Measurements from ENCODE around the gene IQCC.

The IQCC gene

DNA sequence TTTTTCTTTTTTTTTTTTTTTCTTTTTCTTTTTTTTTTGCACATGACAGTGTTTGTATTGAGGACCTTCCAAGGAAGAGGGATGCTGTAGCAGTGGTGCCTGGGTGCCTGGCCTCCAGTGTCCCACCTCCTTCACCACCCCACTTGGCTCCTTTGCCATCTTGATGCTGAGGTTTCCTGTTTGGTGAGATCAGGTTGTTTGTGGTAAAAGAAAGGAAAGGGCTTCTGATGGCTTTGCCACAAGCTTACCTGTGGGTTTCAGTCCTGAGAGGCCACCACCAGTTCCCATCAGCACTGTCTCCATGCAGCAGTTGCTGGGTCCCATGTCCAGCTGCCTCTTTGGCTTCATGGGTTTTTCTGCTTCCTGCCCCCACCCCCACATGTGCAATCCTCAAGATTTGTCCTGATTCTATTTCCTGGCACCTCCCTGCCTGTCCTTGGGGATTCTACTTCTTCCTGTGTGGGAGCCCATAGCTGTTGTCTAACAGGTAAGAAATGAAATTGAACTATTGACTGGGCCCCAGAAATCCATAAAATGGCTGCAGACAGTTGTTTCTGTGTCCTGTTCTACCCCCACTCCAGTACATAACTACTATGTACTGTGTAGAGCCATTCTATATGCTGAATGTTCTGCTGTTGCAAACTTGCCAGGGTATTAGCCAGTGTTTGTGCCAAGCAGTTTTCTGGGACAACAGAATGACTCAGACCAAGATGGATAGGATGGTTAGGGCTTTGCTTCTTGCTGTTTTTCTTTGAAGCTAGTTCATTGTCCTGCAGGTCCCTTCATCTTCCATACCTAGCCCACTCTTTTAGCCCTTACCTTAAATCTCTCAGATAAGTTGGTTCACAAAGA, 9.3 kb upstream of the IQCC start:
- DNase-seq, result no peak

DNA sequence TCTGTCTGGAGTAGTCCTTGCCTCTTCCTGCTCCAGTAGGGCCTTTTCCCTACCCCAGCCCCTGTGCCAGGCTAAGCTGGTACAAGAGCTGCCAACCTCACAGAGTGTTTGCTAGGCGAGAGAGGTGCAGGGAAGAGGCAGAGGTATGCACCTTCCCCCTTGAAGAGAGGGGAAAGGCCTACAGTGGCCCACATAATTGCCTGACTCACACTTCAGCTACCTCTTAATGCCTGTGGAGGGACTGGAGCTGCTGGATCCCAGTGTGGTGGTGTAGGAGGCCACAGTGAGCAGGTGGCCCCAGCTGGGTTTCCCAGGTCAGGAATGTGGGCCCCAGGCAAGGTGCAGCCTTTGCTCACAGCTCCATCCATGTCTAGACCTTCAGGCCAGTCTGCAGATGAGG, 8.4 kb upstream of the IQCC start:
- no peak for DNase-seq

DNA sequence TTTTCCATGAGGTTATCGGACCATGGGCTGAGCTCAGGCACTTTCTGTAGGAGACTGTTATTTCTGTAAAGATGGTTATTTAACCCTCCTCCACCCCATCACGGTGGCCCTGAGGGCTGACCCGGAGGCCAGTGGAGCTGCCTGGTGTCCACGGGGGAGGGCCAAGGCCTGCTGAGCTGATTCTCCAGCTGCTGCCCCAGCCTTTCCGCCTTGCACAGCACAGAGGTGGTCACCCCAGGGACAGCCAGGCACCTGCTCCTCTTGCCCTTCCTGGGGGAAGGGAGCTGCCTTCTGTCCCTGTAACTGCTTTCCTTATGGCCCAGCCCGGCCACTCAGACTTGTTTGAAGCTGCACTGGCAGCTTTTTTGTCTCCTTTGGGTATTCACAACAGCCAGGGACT, 7.6 kb upstream of the IQCC start:
- no peak for DNase-seq

DNA sequence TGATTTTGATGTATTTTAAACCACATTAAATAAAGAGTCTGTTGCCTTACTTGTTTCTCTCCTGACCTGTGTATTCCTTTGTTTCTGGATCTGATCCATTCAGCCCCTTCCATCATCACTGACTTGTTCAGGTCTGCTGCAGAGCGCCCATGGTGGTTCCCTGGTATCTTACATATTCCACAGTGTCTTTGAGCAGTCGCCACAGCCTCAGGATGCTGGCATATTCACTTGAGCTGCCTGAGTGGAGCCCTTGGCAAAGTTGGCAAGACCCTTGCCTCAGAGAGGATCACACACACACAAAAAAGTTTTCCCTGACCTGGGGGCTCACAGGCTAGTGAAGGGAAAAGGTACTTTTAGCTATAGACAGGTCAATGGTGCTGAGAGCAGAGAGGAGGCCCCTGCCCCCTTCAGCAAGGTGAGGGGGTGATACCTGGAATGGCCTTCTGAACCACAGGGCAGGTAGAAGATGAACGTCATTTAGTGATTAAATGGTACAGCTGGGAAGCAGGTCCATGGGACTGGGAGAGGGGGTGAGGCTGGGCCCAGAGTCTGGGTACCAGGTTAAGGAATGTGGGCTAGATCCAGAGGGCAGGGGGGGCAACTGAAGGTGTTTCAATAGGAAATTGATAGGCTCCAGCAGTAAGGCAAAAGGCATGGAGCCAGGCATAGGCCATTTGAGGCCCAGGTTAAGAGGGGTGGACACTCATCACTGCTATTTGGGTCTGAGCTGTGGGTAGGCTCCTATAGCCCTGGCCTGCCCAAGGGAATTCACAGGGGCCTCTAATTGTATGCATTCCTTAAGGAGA, 7.0 kb upstream of the IQCC start:
- no peak for DNase-seq

DNA sequence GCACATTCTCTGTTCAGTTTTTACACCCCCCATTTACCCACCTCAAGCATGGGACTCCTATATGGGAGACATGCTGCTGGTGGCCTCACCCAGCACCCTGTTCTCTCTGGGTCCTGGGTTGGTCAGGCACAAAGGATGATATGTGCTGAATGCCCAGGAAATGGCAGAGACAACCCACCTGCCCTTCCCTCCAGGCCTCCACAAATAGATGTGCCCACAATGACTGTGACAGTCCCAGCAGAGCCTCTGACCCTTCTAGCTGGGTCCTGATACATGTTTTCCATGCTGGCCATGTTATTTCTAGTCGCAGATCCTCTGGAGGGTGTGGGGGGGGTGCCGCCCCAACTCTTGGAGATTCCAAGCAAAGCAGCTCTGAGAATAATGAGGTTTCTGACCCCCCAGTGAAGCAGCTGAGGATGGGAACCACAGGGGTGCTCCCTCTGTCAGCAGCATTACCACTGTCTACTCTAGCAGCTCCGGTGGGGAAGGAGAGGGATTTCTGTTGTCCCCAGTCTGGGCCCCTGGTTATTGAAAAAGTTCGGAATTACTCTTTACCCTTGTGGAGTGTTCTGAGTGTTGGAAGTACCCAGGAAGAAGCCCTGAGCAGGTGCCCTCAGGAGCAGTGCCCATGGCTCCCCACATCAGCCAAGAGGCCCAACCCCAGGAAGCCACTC, 6.3 kb upstream of the IQCC start:
- DNase-seq, result no peak

DNA sequence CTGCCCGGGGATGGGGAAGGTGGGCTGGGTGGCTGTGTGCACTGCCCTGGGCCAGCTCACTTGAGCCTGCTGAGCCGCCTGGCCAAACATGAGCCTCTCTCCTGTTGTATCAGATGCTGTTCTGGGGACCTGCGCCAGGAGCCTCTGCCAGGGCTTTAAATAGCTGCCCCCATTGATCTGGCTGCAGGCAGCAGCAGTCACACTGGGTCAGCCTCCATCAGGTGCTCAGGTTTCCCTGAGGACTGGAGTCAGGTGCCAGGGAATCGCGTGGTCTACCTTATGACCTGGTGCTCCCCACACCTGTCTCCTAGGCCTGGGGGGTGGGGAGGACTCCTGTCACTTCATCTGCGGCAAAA, 5.8 kb upstream of the IQCC start:
- no peak for DNase-seq

DNA sequence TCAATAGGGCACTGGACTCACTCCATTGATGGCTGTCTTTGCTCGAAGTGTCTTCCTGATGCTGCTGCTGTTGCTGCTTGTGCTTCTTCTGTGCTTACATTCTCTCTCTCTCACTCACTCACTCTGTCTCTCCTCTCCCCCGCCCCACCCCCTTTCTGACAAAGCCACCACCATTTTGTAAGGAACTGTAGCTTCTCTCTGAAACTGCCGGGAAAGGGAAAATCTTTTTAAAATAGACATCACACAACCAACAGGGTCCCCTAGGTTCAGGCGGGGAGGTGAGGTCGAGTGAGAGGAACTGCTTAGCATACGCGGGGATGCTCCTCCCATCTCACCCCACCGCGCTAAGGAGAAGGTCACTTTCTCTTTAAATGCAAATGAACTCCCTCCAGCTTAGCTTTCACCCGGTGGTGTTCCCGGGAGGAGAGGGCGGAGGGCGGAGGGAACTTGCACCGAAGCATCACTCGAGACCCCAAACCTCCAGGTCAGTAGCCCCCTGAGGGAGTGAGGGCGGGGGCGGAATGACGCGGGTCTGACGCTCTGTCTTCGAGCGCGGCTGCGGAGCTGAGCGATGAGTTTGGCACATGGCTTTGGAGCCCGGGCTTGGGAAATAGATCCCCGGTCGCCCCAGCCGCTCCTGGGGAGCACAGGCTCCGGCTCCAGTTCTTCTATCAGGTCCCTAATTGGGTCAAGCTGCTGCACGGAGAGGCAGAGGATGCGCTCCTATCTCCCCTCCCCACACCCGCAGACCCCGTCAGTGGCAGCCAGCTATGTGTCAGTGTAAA, 5.1 kb upstream of the IQCC start, which contains the start of gene CCDC28B:
TSS of gene CCDC28B (plus strand) at position 370 of the 785 bp plus-strand sequence. CDS start 1,341 bp downstream, outside the sequence.
- peak; percentile 46 for DNase-seq

DNA sequence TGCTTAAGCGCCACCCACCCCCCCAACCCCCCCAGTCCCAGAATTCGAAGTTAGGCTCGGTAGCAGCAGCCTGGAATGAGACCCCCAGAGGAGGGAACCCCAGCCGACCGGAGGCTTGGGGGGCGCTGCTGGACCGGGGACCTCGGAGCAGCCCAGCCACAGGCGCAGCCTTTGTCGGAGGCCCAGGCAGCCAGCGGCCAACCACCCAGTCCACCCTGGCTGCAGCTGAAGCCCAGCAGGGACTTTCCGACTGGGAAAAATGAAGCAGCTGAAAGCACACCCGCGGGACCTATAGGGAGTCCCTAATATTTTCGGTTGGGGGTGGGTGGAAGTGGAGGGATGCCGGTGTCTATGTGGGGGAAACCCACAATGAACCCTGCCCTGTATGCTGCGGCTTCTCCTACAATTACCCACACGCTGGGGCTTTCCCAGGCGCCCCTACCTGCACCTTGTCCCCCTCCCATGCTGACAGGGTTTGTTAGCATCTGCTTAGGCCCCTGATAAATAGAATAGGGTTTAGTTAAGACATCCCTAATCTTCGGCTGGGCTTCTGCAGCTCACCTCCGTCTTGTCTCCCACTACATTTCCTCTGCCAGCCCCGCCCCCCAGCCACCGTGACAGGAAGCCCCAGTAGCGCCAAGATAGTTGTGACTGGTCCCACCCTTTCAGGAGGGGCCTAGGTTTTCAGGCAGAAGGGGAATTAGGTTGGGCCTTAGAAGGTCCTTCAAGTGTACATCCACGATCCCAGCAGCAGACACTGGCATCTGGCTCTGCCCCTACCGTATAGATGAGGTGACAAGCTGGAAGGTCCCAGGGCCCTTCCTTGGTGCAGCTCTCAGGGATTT, 4.2 kb upstream of the IQCC start:
- peak; percentile 60 for DNase-seq

DNA sequence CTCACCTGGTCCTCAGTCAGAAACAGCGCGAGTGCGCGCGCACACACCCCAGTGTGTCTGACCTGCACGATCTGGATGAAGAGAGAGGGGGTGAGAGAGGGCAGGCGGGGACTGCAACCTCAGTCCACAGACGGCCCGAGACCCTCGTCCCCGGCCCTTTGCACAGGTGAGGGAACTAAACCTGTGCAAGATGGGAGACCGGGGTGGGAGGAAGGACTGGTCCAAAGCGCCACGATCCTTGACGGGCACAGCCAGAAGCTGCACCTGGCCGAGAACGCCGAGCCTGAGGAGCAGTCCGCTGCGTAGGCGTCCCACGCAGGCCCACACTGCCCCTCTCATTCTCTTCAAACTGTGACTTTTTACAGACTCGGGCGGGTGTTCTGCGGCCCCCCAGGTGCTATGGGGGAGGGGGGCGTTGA, 519 bp upstream of the IQCC start:
- no peak for DNase-seq

DNA sequence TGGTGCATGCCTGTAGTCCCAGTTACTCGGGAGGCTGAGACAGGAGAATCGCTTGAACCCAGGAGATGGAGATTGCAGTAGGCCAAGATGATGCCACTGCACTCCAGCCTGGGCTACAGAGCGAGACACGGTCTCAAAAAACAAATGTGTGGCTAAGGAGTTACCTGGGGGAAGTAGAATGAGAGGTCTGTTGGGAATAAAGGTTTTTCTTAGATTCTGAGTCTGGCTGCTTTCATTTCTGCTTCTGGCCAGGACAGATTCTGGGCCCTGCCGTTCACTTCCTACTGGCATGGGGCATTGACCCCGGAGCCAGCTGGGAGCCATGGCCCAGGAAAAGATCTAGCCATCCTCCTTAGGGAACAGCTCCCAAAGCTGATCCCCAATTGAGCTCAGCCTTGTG, 3.0 kb downstream of the IQCC start:
- no peak for DNase-seq

DNA sequence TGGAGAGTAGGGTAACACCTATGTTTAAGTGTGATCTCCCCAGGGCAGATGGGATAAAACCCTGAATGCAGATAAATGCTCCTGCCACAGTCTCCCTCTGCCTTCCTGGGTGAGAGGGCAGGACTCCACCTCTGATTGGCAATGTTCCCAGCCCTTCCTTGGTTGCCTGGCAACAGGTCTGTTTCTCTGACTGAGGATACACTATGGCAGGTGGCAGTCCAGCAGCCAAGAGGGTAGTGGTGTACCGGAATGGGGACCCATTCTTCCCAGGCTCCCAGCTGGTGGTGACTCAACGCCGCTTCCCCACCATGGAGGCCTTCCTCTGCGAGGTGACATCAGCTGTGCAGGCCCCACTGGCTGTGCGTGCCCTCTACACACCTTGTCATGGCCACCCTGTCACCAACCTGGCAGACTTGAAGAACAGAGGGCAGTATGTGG, 3.4 kb downstream of the IQCC start, which contains the start of gene DCDC2B:
TSS of gene DCDC2B (plus strand) at position 199 of the 438 bp plus-strand sequence. CDS start at position 204, 5 bp downstream.
- no peak for DNase-seq

DNA sequence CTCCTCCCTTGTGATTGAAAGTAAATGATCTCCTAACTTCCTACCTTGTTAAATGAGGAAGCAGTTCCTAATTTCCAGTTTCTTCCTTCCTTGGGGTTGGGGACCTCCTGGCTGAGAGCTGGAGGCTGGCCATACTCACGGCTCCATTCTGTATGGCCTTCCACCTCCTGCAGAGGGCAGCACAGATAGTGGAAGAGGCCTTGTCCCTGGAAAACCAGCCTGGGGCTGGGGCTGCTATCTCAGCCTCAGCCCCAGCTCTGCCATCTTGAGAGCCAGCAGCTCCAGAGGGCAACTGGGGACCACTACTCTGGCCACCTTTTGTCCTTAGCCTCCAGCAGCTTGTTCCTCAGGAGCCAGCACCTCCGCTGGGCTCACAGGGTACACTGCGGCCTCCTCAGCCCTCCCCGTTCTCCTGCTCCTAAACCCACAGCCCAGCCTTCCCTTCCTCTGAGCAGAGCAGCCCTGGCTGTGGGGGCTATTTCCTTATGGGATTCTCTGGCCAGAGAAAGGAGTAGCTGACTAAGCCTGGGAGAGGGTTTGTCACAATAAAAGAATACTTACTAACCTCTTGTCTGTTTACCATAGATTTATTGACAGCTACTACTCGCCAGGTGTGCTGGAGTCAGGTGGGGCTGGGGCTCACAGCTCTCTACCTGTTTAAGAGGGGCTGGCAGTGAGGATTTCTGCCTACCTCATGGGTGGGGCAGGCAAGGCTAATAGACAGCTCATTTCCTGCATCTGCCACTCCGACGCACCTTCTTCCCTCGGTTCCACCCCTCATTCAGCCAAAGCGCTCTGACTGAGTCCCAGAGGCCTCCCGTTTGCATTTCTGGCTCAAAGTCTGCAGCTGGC, 10.4 kb downstream of the IQCC start:
- peak; percentile 51 for DNase-seq

DNA sequence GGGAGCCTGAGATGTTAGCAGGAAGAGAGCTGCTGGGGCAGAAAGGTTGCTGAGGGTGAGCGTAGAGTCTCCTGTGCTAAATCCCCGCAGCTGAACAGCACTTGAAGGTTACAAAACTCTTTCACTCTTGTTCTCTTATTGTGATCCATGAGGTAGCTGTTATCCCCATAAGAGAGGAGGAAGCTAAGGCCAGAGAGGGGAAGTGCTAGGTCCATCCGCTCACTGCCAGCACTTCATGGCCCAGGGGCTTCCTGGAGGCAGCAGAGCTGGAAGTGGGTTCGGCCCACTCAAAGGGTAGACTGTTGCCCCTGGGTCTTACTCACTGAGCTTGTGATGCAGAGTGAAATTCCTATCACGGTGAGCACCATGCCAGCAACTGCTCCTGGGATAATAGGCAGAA, 11.1 kb downstream of the IQCC start:
- no peak for DNase-seq

DNA sequence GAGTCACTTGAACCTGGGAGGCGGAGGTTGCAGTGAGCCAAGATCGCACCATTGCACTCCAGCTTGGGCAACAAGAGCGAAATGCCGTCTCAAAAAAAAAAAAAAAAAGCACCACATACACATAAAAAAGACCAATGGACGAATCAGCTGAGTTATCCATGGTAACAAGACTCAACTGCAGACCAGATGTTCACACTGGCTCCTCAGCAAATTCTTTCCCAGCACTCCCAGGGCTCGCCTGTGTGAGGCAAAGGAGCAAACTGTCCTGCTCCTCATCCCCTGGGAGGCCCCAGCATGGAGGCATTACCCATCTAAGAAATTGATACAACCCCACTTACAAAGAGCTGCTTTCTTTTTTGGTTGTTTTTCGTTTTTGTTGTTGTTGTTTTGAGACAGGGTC, 13.6 kb downstream of the IQCC start:
- DNase-seq, result no peak

DNA sequence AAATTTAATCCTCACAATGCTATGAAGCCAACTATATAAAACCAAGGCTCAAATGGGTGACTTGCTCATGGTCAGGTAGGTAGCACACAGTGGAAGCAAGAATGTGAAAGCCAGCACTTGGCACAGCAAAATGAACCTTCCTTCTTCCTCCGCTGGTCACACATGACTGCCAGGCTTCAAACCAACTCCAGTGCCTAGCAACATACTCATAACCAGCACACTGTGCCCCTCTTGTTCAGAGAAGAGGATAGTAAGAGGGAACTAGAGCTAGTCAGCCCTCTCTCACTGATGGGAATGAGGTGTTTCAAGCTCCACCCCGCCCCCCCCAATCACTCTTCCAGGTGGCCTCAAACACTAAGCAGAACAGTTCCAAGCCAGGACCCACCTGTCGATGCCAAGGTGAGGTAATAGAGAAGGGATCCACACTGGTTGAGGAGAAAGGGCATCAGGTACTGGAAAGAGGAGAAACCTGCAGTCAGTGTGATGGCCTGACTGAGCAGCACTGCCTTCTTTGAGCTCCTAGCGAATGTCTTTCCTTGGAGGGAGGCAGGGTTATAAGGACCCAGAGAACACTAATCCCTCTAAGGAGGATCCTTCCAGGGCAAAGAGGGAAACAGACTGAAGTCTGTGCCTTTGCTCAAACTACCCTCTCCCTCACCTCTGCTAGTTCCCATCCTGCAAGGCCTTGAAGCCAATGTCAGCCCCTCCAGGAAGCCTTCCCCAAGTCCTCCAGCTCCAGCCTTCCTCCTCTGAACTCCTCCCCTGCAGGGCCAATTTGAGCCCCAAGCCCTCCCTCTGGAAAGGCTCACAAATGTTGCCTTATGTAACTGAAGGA, 15.5 kb downstream of the IQCC start:
- DNase-seq, result no peak

DNA sequence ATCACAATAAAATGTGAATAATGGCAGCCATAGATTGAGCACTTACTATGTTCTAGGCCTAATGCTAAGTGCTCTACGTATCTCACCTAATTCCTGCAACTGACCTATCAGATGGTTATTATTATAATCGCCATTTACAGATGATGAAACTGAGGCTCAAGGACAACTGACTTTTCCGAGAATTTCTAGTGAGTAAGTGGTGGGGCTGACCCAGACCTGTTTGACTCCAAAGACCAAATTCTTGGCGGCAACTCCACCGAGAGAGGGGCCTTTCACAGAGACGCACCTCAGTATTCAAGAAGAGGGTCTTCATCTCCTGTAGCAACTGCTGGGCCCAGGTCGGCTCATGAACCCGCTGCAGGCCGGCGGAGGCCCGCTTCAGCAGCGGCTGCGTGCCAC, 16.1 kb downstream of the IQCC start:
- DNase-seq, result no peak

DNA sequence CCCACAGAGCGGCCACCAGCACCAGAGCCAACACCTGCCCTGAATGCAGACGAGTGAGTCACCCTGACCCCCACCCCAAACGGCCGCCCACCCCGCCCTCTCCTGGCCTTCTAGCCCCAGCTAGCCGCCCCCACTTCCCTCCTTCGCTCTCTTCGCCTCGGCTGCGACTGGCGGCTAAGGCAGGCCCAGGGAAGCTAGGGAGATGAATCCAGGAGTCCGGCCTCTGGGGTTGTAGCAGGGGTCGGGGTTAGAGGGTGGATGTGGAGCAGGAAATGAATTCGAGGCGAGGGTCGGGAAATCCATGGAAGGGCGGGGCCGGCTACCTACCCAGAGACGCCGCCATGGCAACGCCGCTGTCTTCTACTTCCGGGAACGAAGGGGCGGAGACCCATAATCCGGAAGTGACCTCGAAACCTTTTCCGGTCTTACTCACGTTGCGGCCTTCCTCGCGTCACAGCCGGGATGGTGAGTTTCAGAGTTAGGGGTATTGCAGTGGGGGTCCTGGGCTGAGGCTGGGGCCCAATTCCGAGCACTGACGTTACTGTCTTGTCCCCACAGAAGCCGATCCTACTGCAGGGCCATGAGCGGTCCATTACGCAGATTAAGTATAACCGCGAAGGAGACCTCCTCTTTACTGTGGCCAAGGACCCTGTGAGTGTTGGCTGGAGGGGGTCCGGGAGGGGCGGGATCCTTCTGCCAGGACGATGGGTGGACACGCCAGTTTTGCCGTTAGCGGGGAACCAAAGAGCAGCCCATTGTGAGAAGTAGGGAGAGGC, 16.7 kb downstream of the IQCC start, which contains the start of the genes EIF3I and TMEM234:
TSS of gene EIF3I (plus strand) at position 428 of the 776 bp plus-strand sequence. CDS start at position 463, 35 bp downstream.
TSS of gene TMEM234 (minus strand) at position 374 of the 776 bp plus-strand sequence. CDS start at position 343, 31 bp downstream.
- DNase-seq, result peak; percentile 86

DNA sequence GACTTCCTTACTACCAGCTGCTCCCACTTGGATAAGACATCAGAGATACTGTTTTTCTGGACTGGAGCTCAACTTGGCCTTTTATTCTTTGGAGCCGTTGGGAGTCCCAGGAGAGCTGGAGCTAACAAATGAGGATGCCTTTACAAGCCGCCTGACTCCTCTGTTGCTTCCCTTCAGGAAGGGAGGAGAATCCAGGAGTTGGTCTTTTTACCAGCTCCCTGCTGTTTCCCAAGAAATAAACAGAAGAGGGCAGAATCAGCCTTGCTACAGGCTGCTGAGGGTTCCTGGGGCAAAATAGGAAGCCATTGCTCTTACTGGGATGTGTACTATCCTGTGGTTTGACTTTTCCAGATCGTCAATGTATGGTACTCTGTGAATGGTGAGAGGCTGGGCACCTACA, 18.2 kb downstream of the IQCC start:
- DNase-seq, result no peak
